ENCODE results near the gene PLD4. TPM values are rescaled to one million over a fixed set of nuclear protein-coding genes. Genes with fewer than 3 reads are reported as not detected.
A peak's percentile ranks its signal among the peaks of the same experiment; 100 is the strongest.

Gene PLD4
- total RNA-seq, 6 experiments from 2014 or later: 0.12 to 0.49 (median 0.33) TPM; not detected in 2

GRCh38 chr14:104978746-104979691 lies 54.3 kb downstream of the PLD4 start:
- peaks cover 0 to 23% (median 1%) of the 10 kb centered on the region in 4 donors for H3K4me1 ChIP-seq
- WGBS (ENCODE audit: insufficient coverage, low coverage, low lambda C conversion rate, missing lambda C conversion rate): 73% methylated on average over 8 of the region's 32 CpGs
- H3K27me3 ChIP-seq: no peaks in the 10 kb centered on the region
- peak in 1 of 3 donors; percentile 46 for DNase-seq
- no peaks in the 10 kb centered on the region for H3K9me3 ChIP-seq
- TF ChIP-seq POLR2A (IDR thresholded peaks at IDR 0.05): no peak
- TF ChIP-seq CTCF (IDR thresholded peaks at IDR 0.05): no peak
- H3K36me3 ChIP-seq: no peaks in the 10 kb centered on the region
- intact Hi-C loops (cut with DNase I): loop anchor here (5.0 kb wide), 1 partner anchor 63 kb away; no protein-coding TSS in a partner anchor
- H3K4me3 ChIP-seq: peak overlapping the region in 1 of 3 donors; percentile 63
- no peak for ATAC-seq
- peak overlapping the region in 1 of 3 donors; percentile 57 for H3K27ac ChIP-seq

GRCh38 chr14:104979758-104980610 lies 55.3 kb downstream of the PLD4 start:
- Histone ChIP-seq H3K4me1 (peaks cover 0 to 23% (median 1%) of the 10 kb centered on the region in 4 donors), H3K36me3 (no peaks in the 10 kb centered on the region), H3K4me3 (no peak overlapping the region), H3K9me3 (no peaks in the 10 kb centered on the region), H3K27ac (peak overlapping the region; percentile 39 to 65 (median 44)), H3K27me3 (no peaks in the 10 kb centered on the region)
- intact Hi-C loops (cut with DNase I): loop anchor here (5.0 kb wide), 1 partner anchor 62 kb away; no protein-coding TSS in a partner anchor
- peak; percentile 91 for DNase-seq
- ATAC-seq: peak; percentile 69 to 76 (median 73)
- TF ChIP-seq CTCF (IDR thresholded peaks at IDR 0.05) (no peak), POLR2A (IDR thresholded peaks at IDR 0.05) (peak; percentile 74)
- 65% methylated on average over 4 of the region's 19 CpGs for WGBS (ENCODE audit: insufficient coverage, low coverage, low lambda C conversion rate, missing lambda C conversion rate)

GRCh38 chr14:104980611-104981531 lies 56.2 kb downstream of the PLD4 start:
- Histone ChIP-seq H3K9me3 (no peaks in the 10 kb centered on the region), H3K36me3 (no peaks in the 10 kb centered on the region), H3K4me1 (peaks cover 0 to 19% (median 1%) of the 10 kb centered on the region in 4 donors), H3K27ac (peak overlapping the region; percentile 39 to 65 (median 44)), H3K4me3 (no peak overlapping the region), H3K27me3 (no peaks in the 10 kb centered on the region)
- DNase-seq (peak in 1 of 3 donors; percentile 40), ATAC-seq (no peak)
- WGBS (ENCODE audit: insufficient coverage, low coverage, low lambda C conversion rate, missing lambda C conversion rate): 80% methylated on average over 1 of the region's 22 CpGs
- TF ChIP-seq CTCF (IDR thresholded peaks at IDR 0.05) (no peak), POLR2A (IDR thresholded peaks at IDR 0.05) (no peak)
- intact Hi-C loops (cut with DNase I): no loop called here
